ENCODE measurements around the gene MAEA.
A peak's percentile ranks its signal among the peaks of the same experiment; 100 is the strongest.

MAEA gene

DNA sequence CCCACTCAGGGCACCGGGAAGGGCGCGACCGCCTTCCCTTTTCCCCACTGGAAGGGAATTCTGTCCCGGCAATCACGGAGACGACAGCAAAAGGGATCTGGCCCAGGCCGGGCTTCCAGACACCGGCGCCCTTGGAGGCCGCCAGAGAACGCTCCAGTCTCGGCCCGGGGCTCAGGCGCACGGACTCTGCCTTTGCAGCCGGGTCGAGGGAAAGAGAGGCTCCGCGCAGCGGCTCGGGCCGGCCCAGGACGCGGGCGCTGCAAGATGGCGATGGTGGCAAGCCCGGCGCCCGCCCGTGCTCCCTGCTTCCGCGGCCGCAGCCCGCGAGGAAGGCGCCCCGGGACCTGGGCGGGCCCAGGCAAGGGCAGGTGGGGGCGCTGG is 41.8 kb upstream of the MAEA start:
- Histone ChIP-seq H3K9ac (peak overlapping the region; percentile 46), H3K4me2 (ENCODE audit: low read length) (peak overlapping the region; percentile 96), H3K27me3 (ENCODE audit: control insufficient read depth, insufficient read depth, low read length) (no peaks in the 10 kb centered on the region), H3K4me3 (ENCODE audit: low read depth, low read length) (peak overlapping the region; percentile 75), H3K4me1 (peaks cover 3% of the 10 kb centered on the region), H2AFZ (peak overlapping the region; percentile 64), H3K79me2 (peaks cover 44% of the 10 kb centered on the region), H3K27ac (peak overlapping the region; percentile 77), H3K9me3 (ENCODE audit: control insufficient read depth, low read length) (no peaks in the 10 kb centered on the region), H3K36me3 (ENCODE audit: control insufficient read depth, insufficient read depth, low read length) (no peaks in the 10 kb centered on the region)
- no peak for TF ChIP-seq CTCF (IDR thresholded peaks at IDR 0.05)

DNA sequence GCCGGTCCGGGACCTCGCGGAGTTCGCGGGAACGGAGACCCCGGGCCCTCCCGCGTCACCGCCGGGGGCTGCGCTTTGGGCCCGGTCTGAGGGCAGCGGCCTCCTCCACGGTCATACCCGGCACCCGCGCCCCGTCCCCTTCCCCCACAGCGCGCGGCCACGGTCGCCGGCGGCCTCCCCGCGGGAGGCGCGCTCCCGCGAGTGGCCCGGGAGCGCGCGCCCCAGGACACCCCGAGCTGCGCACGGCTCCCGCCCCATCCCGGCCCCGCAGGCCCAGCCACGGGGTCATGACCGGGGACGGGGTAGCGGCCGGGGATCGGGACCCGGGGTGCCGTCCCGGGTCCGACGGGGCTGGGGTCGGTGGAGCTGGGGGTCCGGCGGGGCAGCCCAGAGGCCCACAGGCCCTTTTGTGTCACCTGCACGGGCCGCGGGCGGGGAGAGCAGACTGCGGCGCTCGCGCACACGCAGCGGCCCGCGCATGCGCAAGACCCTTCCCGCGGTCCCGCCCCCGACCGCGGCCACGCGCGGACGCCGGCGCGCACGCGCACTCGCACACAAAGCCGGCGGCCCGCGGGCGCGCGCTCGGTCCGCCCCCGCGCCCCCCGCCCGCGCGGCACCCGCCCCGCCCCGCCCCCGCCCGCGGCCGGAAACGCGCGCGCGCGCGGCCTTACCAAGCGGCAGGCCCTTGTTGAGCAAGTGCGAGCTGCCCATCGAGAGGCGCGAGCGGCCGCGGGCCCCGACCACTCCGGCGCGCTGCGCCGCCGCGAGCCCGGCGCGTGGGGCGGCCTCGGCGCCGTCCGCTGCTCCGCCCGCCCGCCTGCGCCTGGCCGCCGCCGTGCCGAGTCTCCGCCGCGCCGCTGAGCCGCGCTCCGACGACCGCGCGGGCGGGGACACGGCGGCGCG is 41.2 kb upstream of the MAEA start, which contains the start of gene CTBP1:
Gene CTBP1 (minus strand): TSS at position 886 of the 903 bp plus-strand sequence. CDS start 7,799 bp downstream, outside the sequence.
- H3K4me1 ChIP-seq: peaks cover 3% of the 10 kb centered on the region
- no peak for TF ChIP-seq CTCF (IDR thresholded peaks at IDR 0.05)

GRCh38 chr4:1249148-1249730 is 40.5 kb upstream of the MAEA start:
- Histone ChIP-seq H3K4me2 (ENCODE audit: low read length) (peak overlapping the region; percentile 90), H3K4me1 (peaks cover 3% of the 10 kb centered on the region), H3K9me3 (ENCODE audit: control insufficient read depth, low read length) (no peaks in the 10 kb centered on the region), H2AFZ (peak overlapping the region; percentile 78), H3K9ac (no peak overlapping the region), H3K79me2 (peaks cover 31% of the 10 kb centered on the region), H3K4me3 (ENCODE audit: low read depth, low read length) (peak overlapping the region; percentile 68), H3K27ac (peak overlapping the region; percentile 63), H3K36me3 (ENCODE audit: control insufficient read depth, insufficient read depth, low read length) (no peaks in the 10 kb centered on the region), H3K27me3 (ENCODE audit: control insufficient read depth, insufficient read depth, low read length) (no peaks in the 10 kb centered on the region)
- TF ChIP-seq CTCF (IDR thresholded peaks at IDR 0.05): no peak

More for the DNA sequence above, 41.2 kb upstream of the MAEA start, which contains the start of gene CTBP1:
- no peaks in the 10 kb centered on the region for H3K9me3 ChIP-seq (ENCODE audit: control insufficient read depth, low read length)
- H3K4me2 ChIP-seq (ENCODE audit: low read length): peak within 1 kb of the TSS; percentile 96
- H3K36me3 ChIP-seq (ENCODE audit: control insufficient read depth, insufficient read depth, low read length): no peaks in the 10 kb centered on the region
- peak within 1 kb of the TSS; percentile 77 for H3K27ac ChIP-seq
- peaks cover 37% of the 10 kb centered on the region for H3K79me2 ChIP-seq
- peak within 1 kb of the TSS; percentile 75 for H3K4me3 ChIP-seq (ENCODE audit: low read depth, low read length)
- no peaks in the 10 kb centered on the region for H3K27me3 ChIP-seq (ENCODE audit: control insufficient read depth, insufficient read depth, low read length)
- peak within 1 kb of the TSS; percentile 46 for H3K9ac ChIP-seq
- peak within 1 kb of the TSS; percentile 78 for H2AFZ ChIP-seq

- Histone ChIP-seq H3K27me3 (ENCODE audit: control insufficient read depth, insufficient read depth, low read length) (no peaks in the 10 kb centered on the region), H3K27ac (peak overlapping the region; percentile 63), H3K4me3 (ENCODE audit: low read depth, low read length) (peak overlapping the region; percentile 68), H3K4me2 (ENCODE audit: low read length) (peak overlapping the region; percentile 90), H3K36me3 (ENCODE audit: control insufficient read depth, insufficient read depth, low read length) (no peaks in the 10 kb centered on the region), H3K9ac (no peak overlapping the region), H3K9me3 (ENCODE audit: control insufficient read depth, low read length) (no peaks in the 10 kb centered on the region), H3K79me2 (peaks cover 24% of the 10 kb centered on the region), H3K4me1 (peaks cover 3% of the 10 kb centered on the region), H2AFZ (peak overlapping the region; percentile 78)
- no peak for TF ChIP-seq CTCF (IDR thresholded peaks at IDR 0.05)
Measured at GRCh38 chr4:1249731-1250526, 39.8 kb upstream of the MAEA start.
